HG03066 (cell line): Measurements from ENCODE around the gene SLC18A3.

Experiments used
- ATAC-seq: cut with Tn5 transposase; IDR thresholded peaks from one replicate; pipeline ENCODE4 v1.9.1; 2021; ENCODE audit warnings: low read depth; ENCODE audit not compliant: unreplicated experiment

Gene SLC18A3

DNA sequence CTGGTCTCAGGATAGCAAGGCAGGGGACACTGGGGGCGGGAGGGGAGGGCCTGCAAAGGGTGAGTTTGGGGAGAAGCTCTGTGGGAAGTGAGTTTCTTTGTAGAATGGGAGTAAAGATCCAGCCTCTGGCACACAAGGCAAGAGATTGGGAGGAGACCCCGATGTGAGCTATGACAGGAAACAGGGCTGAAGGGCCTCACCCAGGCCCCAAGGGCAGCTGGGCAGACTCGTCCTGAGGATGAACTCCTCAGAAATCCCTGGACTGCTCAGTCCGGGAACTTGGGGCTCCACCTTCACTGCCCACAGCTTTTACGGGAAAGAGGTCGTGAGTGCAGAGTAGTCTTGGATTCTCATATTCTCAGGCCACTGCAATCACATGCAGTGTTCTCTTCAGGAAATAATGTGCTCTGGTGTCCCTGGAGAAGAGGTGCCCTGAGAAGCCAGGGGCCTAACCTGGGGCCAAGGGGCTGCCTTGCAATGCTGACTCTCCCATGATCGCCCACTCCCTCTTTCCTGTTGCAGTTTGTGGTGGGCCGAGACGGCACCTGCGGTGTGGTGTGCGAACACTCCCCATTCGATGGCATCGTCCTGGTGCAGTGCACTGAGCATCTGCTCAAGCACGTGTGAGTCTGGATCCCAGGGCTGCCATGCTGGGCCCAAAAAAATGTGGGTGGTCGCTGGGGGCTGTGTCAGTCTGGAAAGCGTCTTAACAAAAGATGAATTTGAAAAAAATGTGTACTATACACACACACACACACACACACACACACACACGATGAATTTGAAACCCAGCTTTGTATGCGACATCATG is 38.1 kb downstream of the SLC18A3 start:
- ATAC-seq: no peak

DNA sequence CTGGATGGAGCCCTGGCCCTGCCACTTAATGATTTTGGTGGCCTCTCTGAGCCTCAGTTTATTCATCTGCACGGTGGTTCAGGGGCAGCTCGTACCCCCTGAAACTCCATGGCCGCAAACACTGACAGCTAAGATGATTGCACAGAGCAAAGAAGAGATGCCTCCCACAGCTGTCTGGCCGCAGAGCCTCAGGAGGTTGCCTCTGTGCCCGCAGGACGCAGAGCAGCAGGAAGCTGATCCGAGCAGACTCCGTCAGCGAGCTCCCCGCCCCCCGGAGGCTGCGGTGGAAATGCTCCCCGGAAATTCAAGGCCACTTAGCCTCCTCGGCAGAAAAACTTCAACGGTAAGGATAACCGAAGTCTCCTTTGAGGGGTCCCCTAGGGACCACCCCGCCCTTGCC is 39.2 kb downstream of the SLC18A3 start:
- no peak for ATAC-seq

DNA sequence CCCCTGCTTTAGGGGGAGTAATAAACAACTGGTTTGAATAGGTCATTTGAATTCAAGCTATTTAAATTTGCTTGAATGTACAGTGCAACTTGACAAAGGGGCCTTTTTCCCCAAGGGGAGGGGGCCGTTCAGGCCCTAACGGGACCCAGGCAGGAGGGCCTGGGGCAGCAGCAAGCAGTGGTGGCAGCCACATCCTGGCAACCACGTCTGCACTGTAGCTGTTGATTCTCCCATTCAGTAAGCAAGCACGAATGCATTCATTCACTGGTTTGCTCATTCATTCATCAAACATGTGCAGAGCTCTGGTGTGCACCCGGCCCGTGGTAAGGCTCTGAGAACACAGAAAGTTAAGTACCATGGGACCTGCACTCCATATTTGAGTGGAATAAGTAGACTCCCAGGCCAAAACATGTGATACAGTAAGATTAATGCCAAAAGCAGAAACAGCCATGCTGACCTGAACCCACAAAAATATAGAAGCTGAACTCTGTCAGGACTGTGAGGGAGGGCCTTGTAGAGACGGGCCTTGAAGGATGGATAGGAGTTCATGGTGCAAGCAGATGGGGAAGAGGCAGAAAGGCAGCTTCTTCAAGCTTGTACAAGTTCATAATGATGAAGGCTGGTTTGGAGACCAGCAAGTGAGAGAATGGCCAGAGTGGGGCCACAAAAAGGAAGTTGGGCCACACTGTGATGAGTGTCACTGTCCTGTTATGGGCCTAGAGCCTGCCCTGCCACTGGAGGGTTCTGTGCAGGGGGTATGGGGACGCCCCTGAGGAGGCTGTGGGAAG is 40.0 kb downstream of the SLC18A3 start:
- ATAC-seq: no peak

GRCh38 chr10:49650724-49651034 is 40.6 kb downstream of the SLC18A3 start:
- no peak for ATAC-seq

DNA sequence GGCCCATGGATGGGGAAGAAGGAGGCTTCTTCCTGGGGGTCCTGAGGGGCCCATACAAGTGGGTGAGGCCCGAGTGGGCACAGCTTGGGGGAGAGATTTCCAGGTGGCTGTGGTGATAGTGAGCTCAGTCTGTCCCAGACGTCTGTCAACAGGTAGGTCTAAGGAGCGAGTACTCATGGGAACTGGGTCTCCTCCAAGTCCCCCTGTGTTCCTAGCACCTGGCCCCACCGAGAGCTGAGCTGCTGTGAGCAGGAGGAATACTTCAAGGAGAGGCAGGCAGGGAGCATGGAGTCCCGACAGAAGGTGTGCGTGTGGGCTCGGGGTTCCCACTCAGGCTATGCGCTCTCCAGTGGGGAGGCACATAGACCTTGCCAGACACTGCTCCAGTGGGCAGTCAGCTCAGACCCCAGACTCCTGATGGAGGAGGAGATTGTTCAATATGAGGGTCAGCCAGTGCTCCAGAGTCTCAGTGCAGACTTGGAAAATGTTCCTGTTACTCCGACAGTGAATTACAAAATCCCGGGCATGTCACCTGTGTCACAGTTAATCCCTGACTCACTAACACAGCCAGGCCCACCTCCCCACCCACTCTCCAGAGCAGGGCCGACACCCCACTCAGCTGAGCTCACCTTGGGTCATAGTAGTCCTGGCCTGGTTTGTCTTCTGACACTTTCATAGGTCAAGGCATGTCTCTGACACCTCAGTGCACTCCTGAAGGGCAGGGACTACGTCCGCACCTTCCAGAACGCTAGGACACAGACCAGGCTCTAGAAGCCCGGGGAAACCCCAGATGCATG is 41.1 kb downstream of the SLC18A3 start:
- ATAC-seq: no peak

DNA sequence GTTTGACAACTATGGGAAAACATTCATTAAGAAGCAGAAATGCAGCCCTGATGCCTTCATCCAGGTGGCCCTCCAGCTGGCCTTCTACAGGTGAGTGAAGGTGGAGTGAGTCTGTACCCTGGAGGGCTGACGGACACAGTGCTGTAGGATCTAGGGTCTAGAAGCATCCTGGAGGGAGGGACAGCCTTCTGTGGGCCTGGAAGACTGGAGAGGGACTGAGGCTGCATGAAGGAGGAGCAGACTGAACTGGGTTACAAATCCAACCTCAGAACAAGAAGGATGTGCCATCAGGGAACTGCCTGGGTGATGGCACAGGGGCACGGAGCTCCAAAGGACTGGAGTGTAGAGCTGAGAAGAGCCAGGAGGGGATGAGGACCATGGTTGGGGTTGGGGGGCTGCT is 41.8 kb downstream of the SLC18A3 start:
- no peak for ATAC-seq

- ATAC-seq: no peak
These were observed 42.5 kb downstream of the SLC18A3 start for GRCh38 chr10:49652421-49653272.

- ATAC-seq: no peak
These were observed 43.3 kb downstream of the SLC18A3 start for GRCh38 chr10:49653273-49653929.

- no peak for ATAC-seq
These were observed 44.1 kb downstream of the SLC18A3 start for GRCh38 chr10:49654036-49654693.

- no peak for ATAC-seq
These were observed 45.0 kb downstream of the SLC18A3 start for GRCh38 chr10:49655099-49655498.

DNA sequence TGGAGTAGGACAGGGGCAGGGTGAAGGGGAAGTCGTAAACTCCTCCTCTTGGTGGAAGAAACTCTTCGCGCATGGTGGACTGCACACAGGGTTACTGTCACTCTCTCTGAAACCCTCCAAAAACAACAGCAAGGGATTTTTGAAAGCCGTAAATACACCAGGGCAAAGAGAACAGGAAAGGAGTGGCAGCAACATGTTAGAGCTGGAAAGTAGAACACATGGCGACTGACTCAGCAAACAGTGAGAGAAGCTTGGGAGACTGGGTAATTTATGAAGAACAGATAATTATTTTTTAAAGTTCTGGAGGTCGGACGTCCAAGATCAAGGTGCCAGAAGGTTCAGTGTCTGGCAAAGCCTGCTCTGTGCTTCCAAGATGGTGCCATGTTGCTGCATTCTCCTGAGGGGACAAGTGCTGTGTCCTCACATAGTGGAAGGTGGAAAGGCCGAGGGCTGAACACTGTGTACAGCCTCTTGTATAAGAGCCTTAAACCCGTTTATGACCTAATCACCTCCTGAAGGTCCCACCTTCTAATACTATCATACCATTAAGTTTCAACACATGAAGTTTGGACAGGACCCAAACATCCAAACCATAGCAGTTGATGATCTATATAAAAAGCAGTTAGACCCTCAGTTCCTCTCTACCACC is 46.9 kb downstream of the SLC18A3 start:
- no peak for ATAC-seq

DNA sequence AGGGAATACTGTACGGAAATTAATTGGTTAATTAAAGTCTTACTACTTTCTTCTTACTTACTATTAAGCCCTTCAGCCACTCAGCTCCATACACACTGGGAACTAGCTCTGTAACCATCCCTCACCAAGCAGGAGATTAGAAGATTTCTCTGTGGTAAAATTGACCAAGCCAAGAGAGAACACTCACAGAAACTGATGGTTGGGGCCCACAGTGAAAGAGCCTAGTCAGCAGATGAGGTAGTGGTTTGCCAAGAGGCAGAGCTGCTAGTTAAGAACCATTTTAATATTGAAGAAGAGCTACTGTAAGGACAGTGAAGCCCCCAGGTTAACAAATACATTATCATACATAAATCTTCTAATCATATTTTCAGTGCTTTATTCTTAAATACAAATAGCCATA is 47.5 kb downstream of the SLC18A3 start:
- no peak for ATAC-seq

DNA sequence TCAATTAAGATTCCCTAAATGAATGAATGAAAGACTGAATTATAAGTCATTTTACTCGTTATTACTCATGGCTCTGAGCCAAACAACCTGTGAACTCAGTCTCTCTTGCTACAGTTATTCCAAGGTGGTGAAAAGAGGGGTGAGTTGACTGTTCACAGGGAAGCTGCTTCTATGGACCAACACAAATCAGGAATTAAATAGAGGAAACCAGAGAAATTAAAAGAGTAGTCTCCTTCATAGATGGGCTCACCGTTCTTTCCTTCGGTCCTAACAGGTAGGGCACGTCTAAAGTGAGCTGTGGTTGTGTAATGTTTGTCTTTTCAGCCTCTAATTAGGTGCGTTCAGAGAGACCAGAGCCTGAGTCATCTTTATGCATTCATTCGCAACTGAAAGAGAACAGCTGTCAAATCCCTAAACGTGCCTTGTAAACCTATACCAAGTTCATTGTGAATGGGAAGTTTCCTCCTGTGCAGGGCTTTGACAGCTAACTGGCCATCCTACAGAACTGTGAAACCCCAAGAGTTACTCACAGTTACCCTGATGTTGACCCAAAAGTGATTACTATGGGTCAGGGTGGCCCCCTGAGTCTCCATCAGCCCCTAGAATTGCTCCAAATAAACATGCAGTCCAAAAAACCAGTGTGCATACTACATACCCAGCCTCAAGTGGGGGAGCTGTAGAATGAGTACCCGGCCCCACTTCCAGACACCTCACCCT is 51.2 kb downstream of the SLC18A3 start:
- no peak for ATAC-seq
